ENCODE measurements around the gene MKI67.

MKI67 gene

DNA sequence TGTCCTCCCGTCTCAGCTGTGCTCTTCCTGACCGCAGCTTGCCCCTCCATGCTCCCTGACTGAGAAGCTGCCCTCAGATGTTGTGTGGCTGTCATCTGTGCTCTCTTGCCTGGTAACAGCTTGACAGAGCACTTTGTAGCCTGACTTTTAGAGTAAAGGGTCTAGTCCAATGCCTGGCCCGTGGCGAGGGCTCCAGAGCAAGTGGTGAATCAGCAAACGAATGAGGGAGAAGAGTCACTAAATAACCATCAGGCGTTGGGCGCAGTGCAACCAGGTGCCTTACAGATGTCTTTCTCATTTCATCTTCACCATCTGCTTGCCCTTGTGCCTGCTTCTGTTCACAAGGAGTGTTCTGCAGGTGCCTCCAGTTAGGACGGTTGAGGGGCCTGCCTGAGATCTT lies 45.6 kb downstream of the MKI67 start:
- no peaks in the 10 kb centered on the region for H3K9me3 ChIP-seq (ENCODE audit: control insufficient read depth in 2 of 2, low read length in 2 of 2)
- H3K4me1 ChIP-seq (ENCODE audit: control insufficient read depth, insufficient read depth, low read length) = no peaks in the 10 kb centered on the region
- H3K36me3 ChIP-seq (ENCODE audit: control insufficient read depth in 2 of 2, insufficient read depth in 2 of 2, low read length in 2 of 2) = no peaks in the 10 kb centered on the region
- no peak overlapping the region for H3K4me3 ChIP-seq (ENCODE audit: low read length in 2 of 2)
- H3K27ac ChIP-seq (ENCODE audit: low read length) = no peak overlapping the region
- H3K27me3 ChIP-seq (ENCODE audit: control insufficient read depth in 1 of 2, insufficient read depth in 2 of 2, low read length in 2 of 2) = peaks cover 0 to 3% of the 10 kb centered on the region in 2 donors
- H3K9ac ChIP-seq (ENCODE audit: low read length in 2 of 2) = no peak overlapping the region

DNA sequence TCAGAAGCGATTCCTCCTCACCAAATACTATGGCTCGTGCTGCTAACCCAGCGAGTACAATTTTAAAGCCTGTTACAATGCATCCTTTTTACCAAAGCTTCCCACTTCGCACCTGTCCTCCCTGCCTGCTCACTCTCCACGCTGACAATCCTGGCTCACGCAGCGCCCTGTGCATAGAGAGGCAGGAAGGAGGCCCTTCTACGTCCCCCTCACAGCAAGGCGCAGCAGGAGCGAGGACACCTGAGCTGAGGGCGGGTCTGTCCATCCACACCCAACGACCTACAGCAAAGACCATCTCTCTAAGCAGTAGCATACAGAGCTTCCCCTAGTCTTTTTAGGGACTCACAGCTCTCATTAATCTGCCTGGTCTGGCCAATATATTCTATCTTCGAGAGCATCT lies 46.0 kb downstream of the MKI67 start:
- Histone ChIP-seq H3K27ac (ENCODE audit: low read length) (no peak overlapping the region), H3K4me1 (ENCODE audit: control insufficient read depth, insufficient read depth, low read length) (no peaks in the 10 kb centered on the region), H3K36me3 (ENCODE audit: control insufficient read depth in 2 of 2, insufficient read depth in 2 of 2, low read length in 2 of 2) (no peaks in the 10 kb centered on the region), H3K9ac (ENCODE audit: low read length in 2 of 2) (no peak overlapping the region), H3K27me3 (ENCODE audit: control insufficient read depth in 1 of 2, insufficient read depth in 2 of 2, low read length in 2 of 2) (peaks cover 0 to 2% of the 10 kb centered on the region in 2 donors), H3K4me3 (ENCODE audit: low read length in 2 of 2) (no peak overlapping the region), H3K9me3 (ENCODE audit: control insufficient read depth in 2 of 2, low read length in 2 of 2) (no peaks in the 10 kb centered on the region)

DNA sequence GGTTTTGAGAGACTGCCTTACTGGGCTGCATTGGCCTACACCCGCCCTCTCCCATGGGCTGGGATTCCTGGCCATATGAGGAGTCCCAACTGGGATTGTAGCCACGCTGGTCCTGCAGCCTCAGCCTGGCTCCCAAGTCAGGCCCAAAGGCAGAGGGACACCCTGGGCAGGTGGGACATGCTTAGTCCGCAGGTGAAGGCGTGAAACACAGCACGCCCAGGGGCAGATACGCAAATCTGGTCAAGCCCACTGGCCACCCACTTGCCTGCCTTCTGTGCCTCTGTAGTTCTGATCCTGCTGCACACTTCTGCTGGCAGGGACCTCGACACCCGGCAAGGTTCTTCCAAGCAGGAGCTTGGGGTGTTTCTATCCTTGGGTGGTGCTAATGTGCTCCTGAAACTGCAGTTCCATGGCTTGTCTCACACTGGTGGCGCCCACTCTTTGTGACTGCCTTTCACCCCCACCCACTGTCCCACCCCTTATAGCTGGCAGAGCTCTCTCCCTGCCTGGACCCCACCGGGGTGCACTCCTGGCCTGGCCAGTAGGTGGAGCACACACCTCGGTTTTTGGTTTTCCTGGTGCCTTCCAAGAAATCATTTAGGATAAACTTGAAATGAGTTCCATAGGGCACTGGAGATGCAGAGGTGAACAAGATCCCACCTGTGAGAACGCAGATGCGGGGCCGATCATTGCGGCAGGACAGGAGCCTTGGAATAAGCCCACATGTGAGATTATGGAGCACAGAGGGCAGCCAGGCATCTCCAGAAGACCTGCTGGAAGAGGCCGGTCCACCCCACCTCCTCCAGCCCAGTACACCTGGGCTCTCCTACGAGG lies 47.9 kb downstream of the MKI67 start:
- no peak overlapping the region for H3K4me3 ChIP-seq (ENCODE audit: low read length in 2 of 2)
- no peaks in the 10 kb centered on the region for H3K36me3 ChIP-seq (ENCODE audit: control insufficient read depth in 2 of 2, insufficient read depth in 2 of 2, low read length in 2 of 2)
- no peak overlapping the region for H3K9ac ChIP-seq (ENCODE audit: low read length in 2 of 2)
- no peaks in the 10 kb centered on the region for H3K4me1 ChIP-seq (ENCODE audit: control insufficient read depth, insufficient read depth, low read length)
- H3K9me3 ChIP-seq (ENCODE audit: control insufficient read depth in 2 of 2, low read length in 2 of 2) = no peaks in the 10 kb centered on the region
- no peak overlapping the region for H3K27ac ChIP-seq (ENCODE audit: low read length)
- H3K27me3 ChIP-seq (ENCODE audit: control insufficient read depth in 1 of 2, insufficient read depth in 2 of 2, low read length in 2 of 2) = no peaks in the 10 kb centered on the region

DNA sequence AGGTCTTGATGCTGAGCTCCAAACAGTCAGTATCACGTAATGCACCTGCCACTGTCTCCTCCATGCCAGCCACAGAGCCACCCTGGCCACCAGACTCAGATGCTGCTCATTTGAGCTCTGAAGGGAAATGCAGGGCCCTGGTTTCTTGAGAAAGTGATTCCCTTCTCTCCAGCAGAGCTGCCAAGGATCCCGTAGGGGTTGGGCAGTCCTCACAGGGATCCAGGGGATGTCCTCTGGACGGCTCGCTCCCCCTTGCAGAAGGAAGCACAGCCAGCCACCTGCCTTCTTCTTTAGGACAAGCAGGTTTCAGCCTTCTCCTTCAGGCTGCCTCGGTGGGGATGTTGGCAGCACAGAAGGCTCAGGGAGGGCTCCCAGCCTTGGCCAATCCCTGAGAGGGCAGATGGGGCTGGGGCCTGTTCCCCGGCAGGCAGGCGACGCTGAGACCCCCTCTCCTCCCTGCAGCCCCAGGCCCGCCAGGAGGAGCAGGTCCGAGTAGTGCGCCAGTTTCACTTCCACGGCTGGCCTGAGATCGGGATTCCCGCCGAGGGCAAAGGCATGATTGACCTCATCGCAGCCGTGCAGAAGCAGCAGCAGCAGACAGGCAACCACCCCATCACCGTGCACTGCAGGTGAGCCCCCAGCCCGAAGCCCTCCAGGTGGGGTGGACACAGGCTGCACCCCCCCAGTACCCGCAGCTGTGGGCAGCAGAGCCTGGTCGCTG lies 48.9 kb downstream of the MKI67 start:
- H3K27ac ChIP-seq (ENCODE audit: low read length) = no peak overlapping the region
- peaks cover 0 to 2% of the 10 kb centered on the region in 2 donors for H3K27me3 ChIP-seq (ENCODE audit: control insufficient read depth in 1 of 2, insufficient read depth in 2 of 2, low read length in 2 of 2)
- no peaks in the 10 kb centered on the region for H3K36me3 ChIP-seq (ENCODE audit: control insufficient read depth in 2 of 2, insufficient read depth in 2 of 2, low read length in 2 of 2)
- H3K4me1 ChIP-seq (ENCODE audit: control insufficient read depth, insufficient read depth, low read length) = no peaks in the 10 kb centered on the region
- no peak overlapping the region for H3K4me3 ChIP-seq (ENCODE audit: low read length in 2 of 2)
- H3K9me3 ChIP-seq (ENCODE audit: control insufficient read depth in 2 of 2, low read length in 2 of 2) = no peaks in the 10 kb centered on the region
- no peak overlapping the region for H3K9ac ChIP-seq (ENCODE audit: low read length in 2 of 2)

DNA sequence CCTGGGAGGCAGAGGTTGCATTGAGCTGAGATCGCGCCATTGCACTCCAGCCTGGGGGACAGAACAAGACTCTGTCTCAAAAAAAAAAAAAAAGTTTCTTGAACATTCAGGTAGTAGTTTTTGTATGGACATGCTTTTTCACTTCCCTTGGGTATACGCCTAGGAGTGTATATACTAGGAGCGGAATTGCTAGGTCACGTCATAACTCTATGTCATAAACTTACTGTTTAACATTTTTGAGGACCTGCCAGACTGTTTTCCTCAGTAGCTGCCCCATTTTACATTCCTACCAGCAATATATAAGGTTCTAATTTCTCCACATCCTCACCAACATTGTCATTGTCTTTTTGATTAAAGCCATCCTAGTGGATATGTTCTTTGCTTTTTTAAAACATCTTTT lies 51.6 kb downstream of the MKI67 start:
- Histone ChIP-seq H3K9ac (ENCODE audit: low read length in 2 of 2) (no peak overlapping the region), H3K4me1 (ENCODE audit: control insufficient read depth, insufficient read depth, low read length) (no peaks in the 10 kb centered on the region), H3K4me3 (ENCODE audit: low read length in 2 of 2) (no peak overlapping the region), H3K9me3 (ENCODE audit: control insufficient read depth in 2 of 2, low read length in 2 of 2) (no peaks in the 10 kb centered on the region), H3K27me3 (ENCODE audit: control insufficient read depth in 1 of 2, insufficient read depth in 2 of 2, low read length in 2 of 2) (peaks cover 0 to 2% of the 10 kb centered on the region in 2 donors), H3K36me3 (ENCODE audit: control insufficient read depth in 2 of 2, insufficient read depth in 2 of 2, low read length in 2 of 2) (no peaks in the 10 kb centered on the region), H3K27ac (ENCODE audit: low read length) (no peak overlapping the region)

DNA sequence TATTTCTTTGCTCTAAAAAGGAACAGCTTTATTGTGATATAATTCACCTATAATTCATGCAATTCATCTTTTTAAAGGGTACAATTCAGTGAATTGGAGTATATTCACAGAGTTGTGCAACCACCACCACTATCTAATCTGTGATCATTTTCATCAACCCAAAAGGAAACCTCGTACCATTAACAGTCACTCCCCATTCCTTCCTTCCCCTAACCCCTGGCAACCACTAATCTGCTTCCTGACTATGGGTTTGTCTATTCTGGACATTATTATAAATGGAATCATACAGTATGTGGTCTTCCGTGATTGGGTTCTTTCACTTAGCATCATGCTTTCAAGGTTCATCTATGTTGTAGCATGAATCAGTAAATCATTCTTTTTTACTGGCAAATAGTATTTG lies 52.3 kb downstream of the MKI67 start:
- Histone ChIP-seq H3K36me3 (ENCODE audit: control insufficient read depth in 2 of 2, insufficient read depth in 2 of 2, low read length in 2 of 2) (no peaks in the 10 kb centered on the region), H3K9me3 (ENCODE audit: control insufficient read depth in 2 of 2, low read length in 2 of 2) (no peaks in the 10 kb centered on the region), H3K4me3 (ENCODE audit: low read length in 2 of 2) (no peak overlapping the region), H3K27me3 (ENCODE audit: control insufficient read depth in 1 of 2, insufficient read depth in 2 of 2, low read length in 2 of 2) (peaks cover 0 to 2% of the 10 kb centered on the region in 2 donors), H3K9ac (ENCODE audit: low read length in 2 of 2) (no peak overlapping the region), H3K27ac (ENCODE audit: low read length) (no peak overlapping the region), H3K4me1 (ENCODE audit: control insufficient read depth, insufficient read depth, low read length) (no peaks in the 10 kb centered on the region)

DNA sequence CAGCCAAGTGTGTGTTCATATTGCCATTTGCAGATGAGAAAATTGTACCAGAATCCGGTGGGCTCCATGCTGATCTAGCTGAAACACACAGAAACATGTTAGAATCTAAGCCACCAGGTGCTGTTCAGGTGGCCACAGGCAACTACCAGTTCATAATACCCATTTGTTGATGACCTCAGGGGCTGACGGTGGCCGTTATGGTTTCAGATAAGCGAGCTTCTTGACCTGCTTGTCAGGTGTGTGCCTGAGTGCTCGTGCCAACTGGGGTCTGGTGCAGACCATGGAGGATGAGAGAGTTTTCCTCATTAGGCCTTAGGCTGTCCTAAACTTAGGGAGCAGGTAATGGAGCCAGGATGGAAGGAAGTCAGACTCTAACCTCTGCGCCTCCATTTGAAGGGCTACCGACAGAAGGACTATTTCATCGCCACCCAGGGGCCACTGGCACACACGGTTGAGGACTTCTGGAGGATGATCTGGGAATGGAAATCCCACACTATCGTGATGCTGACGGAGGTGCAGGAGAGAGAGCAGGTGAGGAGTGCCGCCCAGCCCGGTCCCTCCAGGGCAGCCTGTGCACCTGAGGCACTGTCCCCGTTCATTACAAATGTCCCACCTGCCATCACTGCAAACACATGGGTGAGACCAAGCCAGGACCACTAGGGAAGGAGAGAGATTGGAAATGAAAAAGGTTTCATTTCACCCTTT lies 53.1 kb downstream of the MKI67 start:
- H3K4me1 ChIP-seq (ENCODE audit: control insufficient read depth, insufficient read depth, low read length) = no peaks in the 10 kb centered on the region
- no peaks in the 10 kb centered on the region for H3K36me3 ChIP-seq (ENCODE audit: control insufficient read depth in 2 of 2, insufficient read depth in 2 of 2, low read length in 2 of 2)
- H3K27ac ChIP-seq (ENCODE audit: low read length) = no peak overlapping the region
- no peak overlapping the region for H3K9ac ChIP-seq (ENCODE audit: low read length in 2 of 2)
- no peaks in the 10 kb centered on the region for H3K9me3 ChIP-seq (ENCODE audit: control insufficient read depth in 2 of 2, low read length in 2 of 2)
- H3K27me3 ChIP-seq (ENCODE audit: control insufficient read depth in 1 of 2, insufficient read depth in 2 of 2, low read length in 2 of 2) = peaks cover 0 to 2% of the 10 kb centered on the region in 2 donors
- H3K4me3 ChIP-seq (ENCODE audit: low read length in 2 of 2) = no peak overlapping the region

DNA sequence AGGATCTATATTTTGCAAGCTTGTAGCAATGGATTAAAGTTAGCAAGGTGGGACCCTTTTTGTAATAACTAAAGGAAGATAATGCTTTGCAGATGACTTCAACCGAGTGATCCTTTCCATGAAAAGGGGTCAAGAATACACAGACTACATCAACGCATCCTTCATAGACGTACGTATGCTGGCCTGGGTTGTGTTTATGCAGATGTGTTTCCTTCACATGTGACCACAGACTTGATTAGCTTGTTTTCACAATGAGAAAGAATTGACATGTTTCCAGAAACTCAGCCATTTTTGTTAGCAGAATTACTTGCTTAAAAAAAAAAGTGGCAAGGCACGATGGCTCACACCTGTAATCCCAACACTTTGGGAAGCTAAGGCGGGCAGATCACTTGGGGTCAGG lies 54.2 kb downstream of the MKI67 start:
- H3K27ac ChIP-seq (ENCODE audit: low read length) = no peak overlapping the region
- peaks cover 0 to 2% of the 10 kb centered on the region in 2 donors for H3K27me3 ChIP-seq (ENCODE audit: control insufficient read depth in 1 of 2, insufficient read depth in 2 of 2, low read length in 2 of 2)
- H3K9me3 ChIP-seq (ENCODE audit: control insufficient read depth in 2 of 2, low read length in 2 of 2) = no peaks in the 10 kb centered on the region
- H3K9ac ChIP-seq (ENCODE audit: low read length in 2 of 2) = no peak overlapping the region
- no peak overlapping the region for H3K4me3 ChIP-seq (ENCODE audit: low read length in 2 of 2)
- peaks cover 0 to 2% of the 10 kb centered on the region in 2 donors for H3K36me3 ChIP-seq (ENCODE audit: control insufficient read depth in 2 of 2, insufficient read depth in 2 of 2, low read length in 2 of 2)
- H3K4me1 ChIP-seq (ENCODE audit: control insufficient read depth, insufficient read depth, low read length) = no peaks in the 10 kb centered on the region

DNA sequence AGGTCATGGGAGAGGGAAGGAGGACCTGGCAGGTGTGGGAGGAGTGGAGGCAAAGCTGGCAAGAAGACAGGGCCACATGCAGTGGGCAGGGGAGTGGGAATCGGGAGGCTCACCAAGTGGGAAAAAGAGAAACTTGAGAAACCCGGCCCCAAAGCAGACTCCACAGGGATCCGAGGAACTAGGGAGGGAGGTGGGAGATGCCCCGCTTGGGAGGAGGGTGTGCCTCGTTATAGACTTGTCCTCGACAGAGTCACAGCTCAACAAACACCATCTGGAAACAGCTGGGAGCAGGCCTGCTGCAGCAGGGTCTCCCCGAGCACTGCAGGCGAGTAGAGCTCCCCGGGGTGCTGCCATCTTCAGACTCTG lies 54.8 kb downstream of the MKI67 start:
- Histone ChIP-seq H3K4me3 (ENCODE audit: low read length in 2 of 2) (no peak overlapping the region), H3K36me3 (ENCODE audit: control insufficient read depth in 2 of 2, insufficient read depth in 2 of 2, low read length in 2 of 2) (peaks cover 0 to 4% of the 10 kb centered on the region in 2 donors), H3K4me1 (ENCODE audit: control insufficient read depth, insufficient read depth, low read length) (no peaks in the 10 kb centered on the region), H3K9me3 (ENCODE audit: control insufficient read depth in 2 of 2, low read length in 2 of 2) (no peaks in the 10 kb centered on the region), H3K9ac (ENCODE audit: low read length in 2 of 2) (no peak overlapping the region), H3K27me3 (ENCODE audit: control insufficient read depth in 1 of 2, insufficient read depth in 2 of 2, low read length in 2 of 2) (peaks cover 0 to 2% of the 10 kb centered on the region in 2 donors), H3K27ac (ENCODE audit: low read length) (no peak overlapping the region)

DNA sequence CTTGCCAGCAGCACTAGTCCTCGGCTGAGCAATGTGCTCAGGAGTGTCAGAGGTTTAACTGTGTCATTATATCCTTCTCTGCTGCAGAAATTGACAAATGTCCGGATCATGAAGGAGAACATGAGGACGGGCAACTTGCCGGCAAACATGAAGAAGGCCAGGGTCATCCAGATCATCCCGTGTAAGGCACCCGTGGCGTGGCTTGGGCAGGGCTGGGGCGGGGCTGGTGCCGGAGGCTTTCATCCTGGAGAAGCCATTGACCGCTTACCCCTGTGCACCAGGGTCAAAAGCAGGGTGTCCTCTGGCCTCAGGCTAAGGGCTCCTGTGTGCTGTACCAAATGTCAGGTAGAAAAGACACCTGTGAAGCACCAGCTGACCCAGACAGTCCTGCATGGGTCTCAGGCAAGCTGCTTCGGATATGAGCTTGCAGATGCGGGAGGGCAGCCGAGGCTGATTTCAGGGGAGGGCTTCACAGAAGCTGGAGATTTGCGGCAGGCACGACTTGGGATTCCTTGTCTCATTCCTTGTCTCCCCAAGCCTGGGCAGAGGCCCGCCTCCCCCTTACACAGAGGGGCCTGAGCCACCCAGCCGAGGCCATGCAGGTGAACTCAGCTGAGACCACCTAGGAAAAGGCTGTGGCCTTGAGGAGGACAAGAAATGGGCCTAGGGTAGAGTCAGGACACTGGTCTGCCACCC lies 55.4 kb downstream of the MKI67 start:
- H3K9ac ChIP-seq (ENCODE audit: low read length in 2 of 2) = no peak overlapping the region
- H3K4me3 ChIP-seq (ENCODE audit: low read length in 2 of 2) = no peak overlapping the region
- H3K27me3 ChIP-seq (ENCODE audit: control insufficient read depth in 1 of 2, insufficient read depth in 2 of 2, low read length in 2 of 2) = peaks cover 0 to 2% of the 10 kb centered on the region in 2 donors
- no peaks in the 10 kb centered on the region for H3K9me3 ChIP-seq (ENCODE audit: control insufficient read depth in 2 of 2, low read length in 2 of 2)
- no peaks in the 10 kb centered on the region for H3K4me1 ChIP-seq (ENCODE audit: control insufficient read depth, insufficient read depth, low read length)
- H3K36me3 ChIP-seq (ENCODE audit: control insufficient read depth in 2 of 2, insufficient read depth in 2 of 2, low read length in 2 of 2) = peaks cover 0 to 4% of the 10 kb centered on the region in 2 donors
- no peak overlapping the region for H3K27ac ChIP-seq (ENCODE audit: low read length)

All from stomach smooth muscle (tissue), 2 donors.